GM04503 (cell line): Measurements from ENCODE around the gene BRSK1.

Experiments used
- DNase-seq: peaks from one replicate; pipeline ENCODE4 v3.0.0-alpha.2; 2012; ENCODE audit warnings: low read depth

The BRSK1 gene

GRCh38 chr19:55253842-55254624, 29.8 kb upstream of the BRSK1 start:
- no peak for DNase-seq

- no peak for DNase-seq
Measured at GRCh38 chr19:55254625-55254977, 29.2 kb upstream of the BRSK1 start.

- DNase-seq, result no peak
Measured at GRCh38 chr19:55255618-55256423, 28.0 kb upstream of the BRSK1 start.

GRCh38 chr19:55256562-55257460, 27.0 kb upstream of the BRSK1 start:
- DNase-seq, result no peak

GRCh38 chr19:55257461-55258420, 26.1 kb upstream of the BRSK1 start:
- DNase-seq, result no peak

GRCh38 chr19:55258476-55258827, 25.3 kb upstream of the BRSK1 start:
- no peak for DNase-seq

- DNase-seq, result peak; percentile 98
Measured at GRCh38 chr19:55258828-55259539, 24.8 kb upstream of the BRSK1 start, which contains the start of gene PPP6R1. PPP6R1 (minus strand) TSS chr19:55259017; CDS start chr19:55247103, 11,914 bp downstream.

GRCh38 chr19:55259540-55260210, 24.1 kb upstream of the BRSK1 start:
- no peak for DNase-seq

GRCh38 chr19:55261671-55262126, 22.1 kb upstream of the BRSK1 start:
- no peak for DNase-seq

- DNase-seq, result no peak
Measured at GRCh38 chr19:55262359-55262758, 21.4 kb upstream of the BRSK1 start.

GRCh38 chr19:55264531-55264930, 19.3 kb upstream of the BRSK1 start:
- DNase-seq, result no peak

GRCh38 chr19:55265173-55265572, 18.6 kb upstream of the BRSK1 start:
- no peak for DNase-seq

GRCh38 chr19:55265723-55266386, 17.9 kb upstream of the BRSK1 start:
- no peak for DNase-seq

- DNase-seq, result no peak
Measured at GRCh38 chr19:55266404-55266803, 17.4 kb upstream of the BRSK1 start.

GRCh38 chr19:55266840-55267239, 17.0 kb upstream of the BRSK1 start:
- DNase-seq, result no peak

GRCh38 chr19:55269299-55269698, 14.5 kb upstream of the BRSK1 start:
- DNase-seq, result no peak

- DNase-seq, result no peak
Measured at GRCh38 chr19:55270172-55270942, 13.4 kb upstream of the BRSK1 start.

- DNase-seq, result no peak
Measured at GRCh38 chr19:55272142-55272541, 11.7 kb upstream of the BRSK1 start.
